IMR-90 (cell line): Measurements from ENCODE around the gene ATP6V1A. TPM values are rescaled to one million over a fixed set of nuclear protein-coding genes. Genes with fewer than 3 reads are reported as not detected.

Source experiments
- ATAC-seq: fragments of 200-7000 bp; cut with Tn5 transposase; 2 replicates; pipeline ENCODE4 v1.9.1; 2020; ENCODE audit warnings: low read depth, mild to moderate bottlenecking, moderate library complexity
- BruUV-seq: library from RNA; stranded (reverse); fragments of 400-500 nt; replicated peaks from 2 replicates; lab custom pipeline; 2021; lab: Mats Ljungman, UMichigan
- CTCF ChIA-PET: fragments of 300-600 bp; formaldehyde crosslinking; extraction: SDS; loops from one replicate; lab custom pipeline; 2021; ENCODE audit warnings: antibody characterized with exemption; lab: Yijun Ruan, JAX
- POLR2A ChIA-PET: fragments of 300-600 bp; sonication (Branson Sonifier 250); formaldehyde crosslinking; loops from one replicate; lab custom pipeline; 2022; ENCODE audit warnings: antibody characterized with exemption; ENCODE audit not compliant: unreplicated experiment; lab: Charles Lee
- DNase-seq: peaks from one replicate; pipeline ENCODE4 v3.0.0; 2013
- H2AFZ ChIP-seq: replicated peaks from 2 replicates; pipeline ENCODE3; 2013; ENCODE audit warnings: low read length, mild to moderate bottlenecking; ENCODE audit not compliant: poor library complexity
- H2AK5ac ChIP-seq: 2 replicates; pipeline ENCODE4 v1.6.1; 2013; ENCODE audit warnings: low read depth, low read length, inconsistent platforms
- H2AK9ac ChIP-seq: replicated peaks from 2 replicates; pipeline ENCODE3; 2013; ENCODE audit warnings: mild to moderate bottlenecking, low read depth, low read length, moderate library complexity; ENCODE audit not compliant: poor library complexity
- H2BK120ac ChIP-seq: 2 replicates; pipeline ENCODE4 v1.6.1; 2013; ENCODE audit warnings: low read depth, low read length, inconsistent platforms
- H2BK15ac ChIP-seq: 3 replicates; pipeline ENCODE4 v1.6.1; 2013; ENCODE audit warnings: low read depth, low read length, inconsistent platforms
- H2BK20ac ChIP-seq: 2 replicates; pipeline ENCODE4 v1.6.1; 2013; ENCODE audit warnings: low read depth, mild to moderate bottlenecking, inconsistent platforms, low read length, moderate library complexity
- H2BK5ac ChIP-seq: 2 replicates; pipeline ENCODE4 v1.6.1; 2013; ENCODE audit warnings: mild to moderate bottlenecking, low read depth, low read length, inconsistent platforms; ENCODE audit not compliant: poor library complexity, severe bottlenecking
- H3K14ac ChIP-seq: replicated peaks from 2 replicates; pipeline ENCODE4 v1.6.1; 2013; ENCODE audit warnings: low read depth, low read length, inconsistent platforms
- H3K18ac ChIP-seq: 2 replicates; pipeline ENCODE4 v1.6.1; 2013; ENCODE audit warnings: low read depth, low read length, control low read depth
- H3K23ac ChIP-seq: 2 replicates; pipeline ENCODE4 v1.6.1; 2013; ENCODE audit warnings: low read depth, low read length, inconsistent platforms
- H3K27ac ChIP-seq: 2 replicates; pipeline ENCODE4 v1.5.1; 2013; ENCODE audit warnings: mild to moderate bottlenecking, control low read depth, low read length; ENCODE audit not compliant: insufficient read depth
- H3K27me3 ChIP-seq: 2 replicates; pipeline ENCODE4 v1.6.1; 2013; ENCODE audit warnings: low read length; ENCODE audit not compliant: control insufficient read depth, insufficient read depth
- H3K36me3 ChIP-seq: 2 replicates; pipeline ENCODE4 v1.6.1; 2013; ENCODE audit warnings: low read length, mixed read lengths; ENCODE audit not compliant: control insufficient read depth, insufficient read depth
- H3K4ac ChIP-seq: 2 replicates; pipeline ENCODE4 v1.6.1; 2013; ENCODE audit warnings: low read depth, low read length, inconsistent platforms
- H3K4me1 ChIP-seq: 2 replicates; pipeline ENCODE4 v1.6.1; 2013; ENCODE audit warnings: low read length, mixed read lengths; ENCODE audit not compliant: control insufficient read depth, insufficient read depth
- H3K4me2 ChIP-seq: 2 replicates; pipeline ENCODE4 v1.6.1; 2013; ENCODE audit warnings: low read depth, mild to moderate bottlenecking, control low read depth, low read length, moderate library complexity
- H3K4me3 ChIP-seq: 2 replicates; pipeline ENCODE4 v1.5.1; 2013; ENCODE audit warnings: low read depth, mild to moderate bottlenecking, control low read depth, low read length, moderate library complexity; ENCODE audit not compliant: insufficient read depth
- H3K56ac ChIP-seq: 2 replicates; pipeline ENCODE4 v1.6.1; 2013; ENCODE audit warnings: low read length, inconsistent platforms; ENCODE audit not compliant: insufficient read depth; ENCODE audit errors: extremely low read depth
- H3K79me1 ChIP-seq, 2 experiments: 2 replicates each; pipeline ENCODE4 v1.6.1; 2013; ENCODE audit warnings: low read length in 2 of 2, inconsistent platforms in 1 of 2, low read depth in 1 of 2
- H3K9ac ChIP-seq: 2 replicates; pipeline ENCODE4 v1.6.1; 2013; ENCODE audit warnings: low read depth, low read length, control low read depth
- H3K9me1 ChIP-seq: 2 replicates; pipeline ENCODE4 v1.6.1; 2013; ENCODE audit warnings: low read length, inconsistent platforms; ENCODE audit not compliant: insufficient read depth
- H3K9me3 ChIP-seq: 2 replicates; pipeline ENCODE4 v1.6.1; 2013; ENCODE audit warnings: low read length; ENCODE audit not compliant: control insufficient read depth, insufficient read depth
- H4K20me1 ChIP-seq: 2 replicates; pipeline ENCODE4 v1.6.1; 2013; ENCODE audit warnings: low read length, inconsistent platforms; ENCODE audit not compliant: insufficient read depth
- H4K5ac ChIP-seq: 2 replicates; pipeline ENCODE4 v1.6.1; 2013; ENCODE audit warnings: mild to moderate bottlenecking, low read depth, low read length, control low read depth
- H4K8ac ChIP-seq, 2 experiments: 2 replicates each; pipeline ENCODE4 v1.6.1; 2013; ENCODE audit warnings: low read depth in 2 of 2, low read length in 2 of 2, control low read depth in 1 of 2, inconsistent platforms in 1 of 2
- H4K91ac ChIP-seq: 2 replicates; pipeline ENCODE4 v1.6.1; 2013; ENCODE audit warnings: low read depth, low read length, inconsistent platforms; ENCODE audit not compliant: insufficient read depth
- BHLHE40 ChIP-seq: fragments of 150-350 bp; IDR thresholded peaks from 2 replicates; pipeline ENCODE4 v1.6.1; 2016; ENCODE audit warnings: mild to moderate bottlenecking, low read depth, low read length
- CEBPB ChIP-seq: IDR thresholded peaks from 2 replicates; pipeline ENCODE4 v1.6.1; 2012; ENCODE audit warnings: low read depth, low read length, improper control_type of control experiment
- CHD1 ChIP-seq: IDR thresholded peaks from 2 replicates; pipeline ENCODE4 v1.6.1; 2012; ENCODE audit warnings: low read depth, low read length, improper control_type of control experiment
- FOS ChIP-seq: fragments of 150-350 bp; IDR thresholded peaks from 2 replicates; pipeline ENCODE4 v1.6.1; 2016; ENCODE audit warnings: low read depth, low read length
- MAFK ChIP-seq: IDR thresholded peaks from 2 replicates; pipeline ENCODE4 v1.6.1; 2012; ENCODE audit warnings: low read depth, low read length, improper control_type of control experiment
- MAZ ChIP-seq: IDR thresholded peaks from 2 replicates; pipeline ENCODE4 v1.6.1; 2012; ENCODE audit warnings: low read depth, mild to moderate bottlenecking, low read length, improper control_type of control experiment, moderate library complexity, borderline replicate concordance
- MXI1 ChIP-seq: IDR thresholded peaks from 2 replicates; pipeline ENCODE4 v1.6.1; 2012; ENCODE audit warnings: low read depth, mild to moderate bottlenecking, low read length, moderate library complexity, borderline replicate concordance
- NFE2L2 ChIP-seq: fragments of 150-350 bp; IDR thresholded peaks from 2 replicates; pipeline ENCODE4 v1.6.1; 2016; ENCODE audit warnings: low read depth, mild to moderate bottlenecking, low read length
- POLR2A ChIP-seq: IDR thresholded peaks from 2 replicates; pipeline ENCODE4 v1.6.1; 2012; ENCODE audit warnings: mild to moderate bottlenecking, low read depth, low read length
- RAD21 ChIP-seq: IDR thresholded peaks from 2 replicates; pipeline ENCODE4 v1.6.1; 2012; ENCODE audit warnings: low read length, improper control_type of control experiment
- SMC3 ChIP-seq: fragments of 150-350 bp; IDR thresholded peaks from 2 replicates; pipeline ENCODE4 v1.6.1; 2016; ENCODE audit warnings: low read depth, mild to moderate bottlenecking, antibody characterized with exemption, low read length, moderate library complexity
- USF2 ChIP-seq: fragments of 150-350 bp; IDR thresholded peaks from 2 replicates; pipeline ENCODE4 v1.6.1; 2017; ENCODE audit warnings: mild to moderate bottlenecking, antibody characterized with exemption, low read length, low read depth
- WGBS, 2 experiments: methylation state at CpG; one replicate each; pipeline versions ENCODE4 v1.1.5 to v1.1.7; 2013; ENCODE audit warnings: missing lambda C conversion rate in 2 of 2; ENCODE audit not compliant: insufficient read length in 1 of 2; ENCODE audit errors: extremely low coverage in 2 of 2; 5-methylcytosine and 5-hydroxymethylcytosine counted together
- dilution Hi-C: fragments of 300-500 bp; cut with HindIII; formaldehyde crosslinking; loops from one replicate; pipeline ENCODE4 v1.14.3; 2018; ENCODE audit warnings: low sequenced_read_pairs; ENCODE audit not compliant: unreplicated experiment
- in situ Hi-C: fragments of 300-500 bp; cut with MboI; formaldehyde crosslinking; loops from 3 replicates; pipeline ENCODE4 v1.14.3; 2019; ENCODE audit warnings: low sequenced_read_pairs, inconsistent platforms, mixed read lengths
- intact Hi-C: fragments of 100-400 bp; cut with micrococcal nuclease; formaldehyde crosslinking; loops from 2 replicates; pipeline ENCODE4 v1.10.0; 2022
- polyA plus RNA-seq, 3 experiments: library from polyadenylated mRNA; depleted of rRNA; stranded (reverse); fragments of >200 nt; gene quantifications; 2 replicates each; pipeline ENCODE4 v1.2.3, GENCODE V29; 2012; ENCODE audit warnings: low replicate concordance in 1 of 3
- total RNA-seq: library from RNA; depleted of rRNA; stranded (reverse); fragments of >200 nt; gene quantifications from 2 replicates; pipeline ENCODE4 v1.2.3, GENCODE V29; 2012
- TF ChIP-seq, protein P1 (sequence below): conservative IDR thresholded peaks from 2 replicates; pipeline ENCODE4 v1.5.1; 2012; ENCODE audit warnings: mild to moderate bottlenecking, low read depth, low read length, improper control_type of control experiment
- TF ChIP-seq, protein P2 (sequence below): fragments of 150-350 bp; IDR thresholded peaks from 2 replicates; pipeline ENCODE4 v1.6.1; 2016; ENCODE audit warnings: low read depth, mild to moderate bottlenecking, low read length, moderate library complexity, borderline replicate concordance

The ATP6V1A gene
- total and polyA plus RNA-seq, 2 of the 4 experiments (the other 2 are of a cell fraction), result 15.1 to 98.0 TPM

GRCh38 chr3:113730550-113730949, 16.3 kb upstream of the ATP6V1A start:
- BruUV-seq, result no TSS peak
- ATAC-seq, result peak; percentile 55

More at GRCh38 chr3:113730550-113730949, 16.3 kb upstream of the ATP6V1A start:
- Histone ChIP-seq H3K56ac (no peak overlapping the region), H4K5ac (no peak overlapping the region), H2BK15ac (no peak overlapping the region), H4K91ac (no peak overlapping the region), H3K9ac (no peak overlapping the region), H3K14ac (no peak overlapping the region), H3K23ac (no peak overlapping the region), H3K9me1 (peaks cover 3% of the 10 kb centered on the region; the same call in 1 of the 2 replicates), H3K27ac (no peak overlapping the region; the same call in 1 of the 2 replicates), H3K9me3 (no peaks in the 10 kb centered on the region), H2BK5ac (no peak overlapping the region), H3K4me2 (no peak overlapping the region), H4K8ac (no peak overlapping the region), H2BK20ac (no peak overlapping the region), H3K27me3 (no peaks in the 10 kb centered on the region), H2BK120ac (no peak overlapping the region), H2AFZ (no peak overlapping the region), H2AK5ac (no peak overlapping the region), H3K4me3 (no peak overlapping the region), H3K4me1 (no peaks in the 10 kb centered on the region), H3K79me1 (peaks cover 22 to 59% of the 10 kb centered on the region in 2 experiments), H4K20me1 (peaks cover 54% of the 10 kb centered on the region), H2AK9ac (no peak overlapping the region), H3K36me3 (peaks cover 7% of the 10 kb centered on the region; the same call in 1 of the 2 replicates), H3K18ac (no peak overlapping the region), H3K4ac (no peak overlapping the region)
- in situ Hi-C loops (loop anchor here (10.0 kb wide), 2 partner anchors 184 to 424 kb away; no protein-coding TSS in a partner anchor), intact Hi-C loops (no loop called here), dilution Hi-C loops (no loop called here)
- ChIA-PET CTCF (interaction anchor here (0.5 kb wide), 1 partner anchor 603 kb away, joined by 3 read pairs; no protein-coding TSS in a partner anchor), POLR2A (interaction anchor here (1.1 kb wide), 1 partner anchor 9 kb away, joined by 5 read pairs; no protein-coding TSS in a partner anchor)
- TF ChIP-seq, protein P1, sequence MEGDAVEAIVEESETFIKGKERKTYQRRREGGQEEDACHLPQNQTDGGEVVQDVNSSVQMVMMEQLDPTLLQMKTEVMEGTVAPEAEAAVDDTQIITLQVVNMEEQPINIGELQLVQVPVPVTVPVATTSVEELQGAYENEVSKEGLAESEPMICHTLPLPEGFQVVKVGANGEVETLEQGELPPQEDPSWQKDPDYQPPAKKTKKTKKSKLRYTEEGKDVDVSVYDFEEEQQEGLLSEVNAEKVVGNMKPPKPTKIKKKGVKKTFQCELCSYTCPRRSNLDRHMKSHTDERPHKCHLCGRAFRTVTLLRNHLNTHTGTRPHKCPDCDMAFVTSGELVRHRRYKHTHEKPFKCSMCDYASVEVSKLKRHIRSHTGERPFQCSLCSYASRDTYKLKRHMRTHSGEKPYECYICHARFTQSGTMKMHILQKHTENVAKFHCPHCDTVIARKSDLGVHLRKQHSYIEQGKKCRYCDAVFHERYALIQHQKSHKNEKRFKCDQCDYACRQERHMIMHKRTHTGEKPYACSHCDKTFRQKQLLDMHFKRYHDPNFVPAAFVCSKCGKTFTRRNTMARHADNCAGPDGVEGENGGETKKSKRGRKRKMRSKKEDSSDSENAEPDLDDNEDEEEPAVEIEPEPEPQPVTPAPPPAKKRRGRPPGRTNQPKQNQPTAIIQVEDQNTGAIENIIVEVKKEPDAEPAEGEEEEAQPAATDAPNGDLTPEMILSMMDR, result no peak
- no peak for TF ChIP-seq CHD1
- TF ChIP-seq SMC3, result no peak
- TF ChIP-seq FOS, result no peak
- TF ChIP-seq USF2, result no peak
- no peak for TF ChIP-seq MAZ
- no peak for TF ChIP-seq RAD21
- TF ChIP-seq MAFK, result no peak
- TF ChIP-seq, protein P2, sequence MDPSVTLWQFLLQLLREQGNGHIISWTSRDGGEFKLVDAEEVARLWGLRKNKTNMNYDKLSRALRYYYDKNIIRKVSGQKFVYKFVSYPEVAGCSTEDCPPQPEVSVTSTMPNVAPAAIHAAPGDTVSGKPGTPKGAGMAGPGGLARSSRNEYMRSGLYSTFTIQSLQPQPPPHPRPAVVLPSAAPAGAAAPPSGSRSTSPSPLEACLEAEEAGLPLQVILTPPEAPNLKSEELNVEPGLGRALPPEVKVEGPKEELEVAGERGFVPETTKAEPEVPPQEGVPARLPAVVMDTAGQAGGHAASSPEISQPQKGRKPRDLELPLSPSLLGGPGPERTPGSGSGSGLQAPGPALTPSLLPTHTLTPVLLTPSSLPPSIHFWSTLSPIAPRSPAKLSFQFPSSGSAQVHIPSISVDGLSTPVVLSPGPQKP, result no peak
- TF ChIP-seq NFE2L2, result no peak
- TF ChIP-seq POLR2A, result no peak
- TF ChIP-seq CEBPB, result no peak
- TF ChIP-seq BHLHE40, result no peak
- TF ChIP-seq MXI1, result no peak
- no CpG with 5 or more reads among the region's 1 CpG for WGBS, 2 experiments
- DNase-seq, result no peak
